ENCODE measurements around the gene ITPR1.
A peak's percentile ranks its signal among the peaks of the same experiment; 100 is the strongest.

Gene ITPR1

DNA sequence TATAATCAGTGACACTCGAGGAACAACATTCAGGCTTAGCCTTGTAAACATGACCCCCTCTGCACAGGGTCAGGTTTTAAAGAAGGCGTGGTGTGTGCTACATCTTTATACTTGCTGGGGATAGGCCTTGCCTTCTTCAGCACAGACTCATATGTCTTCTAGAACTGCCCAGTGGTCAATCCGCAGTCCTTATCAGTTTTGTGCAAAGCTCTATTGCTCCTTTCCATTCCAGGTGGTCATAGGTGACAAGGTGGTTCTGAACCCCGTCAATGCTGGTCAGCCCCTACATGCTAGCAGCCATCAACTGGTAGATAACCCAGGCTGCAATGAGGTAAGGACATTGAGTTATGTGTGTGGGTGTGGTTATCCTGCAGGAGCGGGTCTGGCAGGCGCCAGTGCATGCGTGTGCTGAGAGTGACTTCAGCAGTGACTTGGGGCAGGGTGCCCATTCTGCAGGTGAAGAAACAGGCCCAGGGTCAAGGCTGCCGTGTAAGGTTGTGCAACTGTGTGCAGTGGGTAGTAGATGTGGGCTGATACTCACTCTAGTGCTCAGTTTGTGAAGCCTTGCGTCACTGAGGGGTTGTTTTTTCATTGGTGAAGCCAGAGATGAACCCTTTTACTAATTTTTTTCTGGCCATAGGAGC is 150.9 kb downstream of the ITPR1 start:
- no peak for DNase-seq (ENCODE audit: low read depth)

GRCh38 chr3:4644951-4645350 is 151.8 kb downstream of the ITPR1 start:
- DNase-seq (ENCODE audit: low read depth) = peak; percentile 16

DNA sequence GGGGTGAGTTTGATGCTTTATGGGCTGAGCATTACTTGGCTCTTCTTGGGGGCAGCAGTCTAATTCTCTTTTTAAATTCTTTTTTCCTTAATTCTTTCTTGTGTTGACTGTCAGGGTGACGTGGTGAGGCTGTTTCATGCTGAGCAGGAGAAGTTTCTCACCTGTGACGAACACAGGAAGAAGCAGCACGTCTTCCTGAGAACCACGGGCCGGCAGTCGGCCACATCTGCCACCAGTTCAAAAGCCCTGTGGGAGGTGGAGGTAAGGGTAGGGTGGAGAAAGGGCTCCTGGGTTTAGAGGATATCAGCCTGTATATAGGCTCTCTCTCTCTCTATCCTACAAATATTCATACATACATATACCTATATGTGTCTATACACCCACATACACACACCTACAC is 152.3 kb downstream of the ITPR1 start:
- DNase-seq (ENCODE audit: low read depth) = no peak

DNA sequence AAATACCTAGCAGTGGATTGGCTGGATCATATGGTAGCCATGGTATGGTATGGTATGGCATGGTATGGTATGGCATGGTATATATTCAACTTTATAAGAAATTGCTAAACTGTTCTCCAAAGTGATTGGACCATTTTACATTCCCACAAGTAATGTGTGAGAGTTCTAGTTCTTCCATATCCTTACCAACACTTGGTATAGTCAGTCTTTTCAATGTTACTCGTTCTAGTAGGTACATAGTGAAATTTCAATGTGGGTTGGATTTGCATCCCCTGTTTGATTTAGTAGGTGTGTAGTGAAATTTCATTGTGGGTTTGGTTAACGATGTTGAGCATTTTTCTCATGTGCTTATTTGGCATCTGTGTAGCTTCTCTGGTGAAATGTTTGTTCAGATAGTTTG is 154.3 kb downstream of the ITPR1 start:
- no peak for DNase-seq (ENCODE audit: low read depth)

DNA sequence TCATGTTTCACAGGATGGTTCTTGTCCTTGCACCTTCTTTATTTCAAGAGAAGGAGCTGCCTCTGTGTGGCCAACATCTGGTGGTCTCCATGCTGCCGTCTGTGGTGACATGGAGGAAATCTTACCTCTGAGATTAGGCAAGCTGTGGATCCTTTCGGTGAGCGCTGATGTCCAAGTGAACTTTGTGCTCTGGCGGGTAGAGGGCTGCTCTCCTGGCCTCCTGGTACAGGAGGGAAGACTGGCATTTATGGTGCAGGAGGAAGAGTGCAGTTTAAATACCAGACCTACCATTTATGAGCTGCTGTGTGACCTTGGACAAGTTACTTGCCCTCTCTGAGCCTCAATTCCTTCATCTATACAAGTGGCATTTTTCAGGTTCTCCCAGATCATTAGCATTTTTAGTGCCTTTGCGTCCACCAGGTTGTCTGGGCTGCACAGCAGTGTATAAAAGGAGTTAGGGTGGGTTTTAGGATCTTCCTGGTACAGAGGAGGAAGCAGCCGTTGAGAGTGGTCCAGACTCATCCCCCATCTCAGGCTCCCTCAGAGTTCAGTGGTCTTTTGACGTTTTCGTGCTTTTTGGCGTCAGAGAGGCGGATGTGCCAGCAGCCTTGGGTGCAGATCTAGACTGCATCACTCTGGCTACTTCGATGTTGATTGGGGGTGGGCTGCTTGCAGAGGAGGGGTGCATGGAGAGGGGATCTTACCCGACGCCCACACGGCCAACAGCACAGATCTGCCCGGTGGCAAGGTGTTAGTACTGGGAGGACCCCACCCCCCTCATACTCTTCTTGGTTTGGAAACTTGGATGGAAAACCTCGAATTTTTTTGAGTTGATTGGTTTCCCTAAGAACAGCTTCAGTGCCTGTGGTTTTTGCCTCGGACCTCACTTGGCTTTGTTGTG is 162.2 kb downstream of the ITPR1 start:
- DNase-seq (ENCODE audit: low read depth) = no peak

- DNase-seq (ENCODE audit: low read depth) = peak; percentile 86
These were observed 162.9 kb downstream of the ITPR1 start for GRCh38 chr3:4656059-4656458.

GRCh38 chr3:4656626-4657328 is 163.6 kb downstream of the ITPR1 start:
- no peak for DNase-seq (ENCODE audit: low read depth)

DNA sequence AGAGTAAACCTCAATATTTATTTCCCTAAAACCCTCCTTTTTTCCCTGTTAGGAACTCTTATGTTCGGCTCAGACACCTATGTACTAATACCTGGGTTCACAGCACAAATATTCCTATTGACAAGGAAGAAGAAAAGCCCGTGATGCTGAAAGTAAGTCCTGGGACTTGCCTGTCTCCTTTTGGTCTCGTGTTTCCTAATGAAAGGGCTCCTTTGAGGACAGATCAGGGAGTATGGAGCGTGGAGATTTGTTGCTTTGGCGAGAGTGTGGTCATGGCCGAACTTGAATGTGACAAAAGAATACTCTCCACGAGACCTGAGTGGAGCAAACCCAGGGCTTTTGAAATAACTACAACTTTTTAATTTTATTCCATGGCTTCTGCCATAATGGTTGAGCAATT is 167.8 kb downstream of the ITPR1 start:
- no peak for DNase-seq (ENCODE audit: low read depth)

DNA sequence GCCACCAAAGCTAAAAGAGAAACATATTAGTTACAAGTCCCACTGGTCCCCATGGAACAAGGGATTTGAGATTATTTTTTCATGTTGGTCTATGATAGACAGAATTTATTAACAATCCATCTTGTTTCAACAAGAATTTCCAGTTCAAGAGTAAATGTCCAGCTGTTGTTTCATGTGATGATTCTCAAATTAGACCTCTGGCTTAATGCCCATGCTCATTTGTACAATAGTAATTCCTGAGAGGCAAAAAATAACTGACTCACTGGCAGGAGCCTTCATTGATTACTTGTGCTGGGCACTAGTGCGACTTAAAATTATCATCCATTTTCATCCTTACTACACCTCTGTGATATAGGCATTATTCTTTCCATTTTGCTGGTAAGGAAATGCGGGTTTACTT is 171.3 kb downstream of the ITPR1 start:
- no peak for DNase-seq (ENCODE audit: low read depth)

DNA sequence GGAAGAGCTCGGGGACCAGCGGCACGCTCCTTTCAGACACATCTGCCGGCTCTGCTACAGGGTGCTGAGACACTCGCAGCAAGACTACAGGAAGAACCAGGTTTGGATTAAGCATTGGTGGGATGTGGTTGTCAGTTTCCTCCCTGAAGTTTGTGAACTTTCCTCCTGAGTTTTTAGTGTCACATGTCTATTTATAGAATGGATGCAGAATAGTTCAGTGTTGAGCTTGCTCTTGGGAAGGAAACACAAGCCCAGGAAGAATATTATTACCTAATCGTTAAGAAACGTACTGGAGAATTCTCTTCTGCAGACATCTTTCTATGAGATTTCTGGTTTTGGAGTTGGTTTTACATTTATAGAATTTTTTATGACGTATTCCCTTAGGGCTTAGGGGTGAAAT is 172.0 kb downstream of the ITPR1 start:
- no peak for DNase-seq (ENCODE audit: low read depth)

- no peak for DNase-seq (ENCODE audit: low read depth)
These were observed 172.9 kb downstream of the ITPR1 start for GRCh38 chr3:4666071-4666470.

DNA sequence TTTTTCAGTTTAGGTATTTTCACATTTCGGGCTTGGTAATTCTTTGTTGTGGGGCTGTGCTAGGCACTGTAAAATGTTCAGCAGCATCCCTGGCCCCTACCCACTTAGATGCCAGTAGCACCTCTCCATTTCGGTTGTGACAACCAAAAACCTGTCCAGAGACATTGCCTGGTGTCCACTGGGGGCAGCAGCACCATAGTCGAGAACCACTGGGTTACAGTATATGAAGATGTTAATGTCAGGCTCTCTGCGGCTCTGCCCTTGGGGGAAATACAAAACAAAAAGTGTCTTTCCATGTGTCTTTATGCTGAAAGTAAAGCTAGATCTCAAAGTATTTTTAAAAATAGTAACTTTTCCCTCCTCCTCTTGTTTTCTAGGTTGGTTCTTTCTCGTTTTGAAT is 177.2 kb downstream of the ITPR1 start:
- peak; percentile 31 for DNase-seq (ENCODE audit: low read depth)

DNA sequence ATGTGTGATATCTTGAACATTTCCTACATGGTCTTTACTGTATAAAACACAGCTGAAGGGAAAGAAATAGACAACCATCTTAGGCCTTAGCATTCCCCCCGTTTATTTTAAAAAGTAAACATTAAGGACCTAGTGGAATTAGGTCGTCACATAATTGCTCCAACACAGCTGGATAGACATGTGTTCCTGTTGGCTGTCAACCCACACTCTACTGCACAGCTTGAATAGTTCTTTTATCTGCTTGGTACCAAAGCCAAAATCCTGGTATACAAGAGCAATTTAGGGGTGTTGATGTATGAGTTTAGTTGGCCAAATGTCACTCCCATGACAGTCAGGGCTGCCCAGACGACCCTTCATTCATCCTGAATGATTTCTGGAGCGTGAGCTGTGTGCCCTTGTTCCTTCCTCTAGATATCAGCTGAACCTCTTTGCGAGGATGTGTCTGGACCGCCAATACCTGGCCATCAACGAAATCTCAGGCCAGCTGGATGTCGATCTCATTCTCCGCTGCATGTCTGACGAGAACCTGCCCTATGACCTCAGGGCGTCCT is 179.7 kb downstream of the ITPR1 start:
- DNase-seq (ENCODE audit: low read depth) = no peak

DNA sequence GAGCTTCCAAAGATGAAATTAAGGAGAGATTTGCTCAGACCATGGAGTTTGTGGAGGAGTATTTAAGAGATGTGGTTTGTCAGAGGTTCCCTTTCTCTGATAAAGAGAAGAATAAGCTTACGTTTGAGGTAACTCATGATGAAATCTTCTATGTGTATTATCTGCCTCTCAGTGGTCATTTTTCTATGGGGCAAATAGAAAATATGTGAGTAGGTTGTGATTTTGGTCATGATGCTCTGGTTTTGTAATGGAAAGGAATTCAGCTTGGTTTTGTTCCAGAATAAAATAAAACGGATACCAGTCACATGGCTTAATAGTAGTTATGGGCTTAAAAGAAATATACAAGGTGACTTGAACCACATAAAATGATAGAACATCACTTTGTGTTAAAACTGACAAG is 181.1 kb downstream of the ITPR1 start:
- peak; percentile 88 for DNase-seq (ENCODE audit: low read depth)

DNA sequence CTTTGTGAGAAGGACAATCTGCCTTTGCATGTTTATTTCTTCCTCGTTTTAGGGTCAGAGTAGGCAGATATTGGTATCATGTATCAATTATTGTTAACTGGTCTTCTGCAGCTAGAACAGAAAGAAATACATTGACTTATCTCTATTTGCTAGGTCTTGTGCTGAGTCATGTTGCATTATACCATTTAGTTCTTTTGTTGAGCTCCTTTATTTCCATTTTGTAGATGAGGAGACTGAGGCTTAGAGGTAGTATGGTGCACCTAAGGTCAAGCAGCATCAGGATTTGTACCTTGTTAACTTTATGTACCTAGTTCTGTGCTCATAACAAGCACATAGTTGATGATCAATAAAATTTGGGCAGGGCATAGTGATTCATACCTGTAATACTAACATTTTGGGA is 182.6 kb downstream of the ITPR1 start:
- DNase-seq (ENCODE audit: low read depth) = no peak

GRCh38 chr3:4678320-4678719 is 185.2 kb downstream of the ITPR1 start:
- no peak for DNase-seq (ENCODE audit: low read depth)

GRCh38 chr3:4680227-4680691 is 187.1 kb downstream of the ITPR1 start:
- peak; percentile 55 for DNase-seq (ENCODE audit: low read depth)

DNA sequence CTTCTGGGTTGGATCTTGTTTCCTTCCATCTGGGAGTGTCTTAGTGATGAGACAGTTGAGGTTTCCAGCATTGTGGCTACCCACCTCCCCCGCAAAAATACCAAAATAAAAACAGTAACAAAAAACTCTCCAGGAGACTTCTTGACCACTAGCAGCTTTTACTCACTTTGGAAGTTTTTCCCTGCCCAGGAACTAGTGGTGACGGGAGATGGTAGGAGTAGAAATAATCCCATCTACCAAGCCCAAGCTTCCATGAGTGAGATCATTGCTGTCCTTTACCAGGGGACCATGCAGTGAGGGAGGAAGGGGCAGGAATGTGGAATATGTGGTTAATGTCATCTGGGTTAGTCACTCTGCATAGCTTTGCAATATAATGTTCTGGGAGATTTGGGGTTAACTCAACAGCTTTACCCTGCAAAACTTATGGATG is 187.7 kb downstream of the ITPR1 start:
- DNase-seq (ENCODE audit: low read depth) = peak; percentile 75

- peak; percentile 12 for DNase-seq (ENCODE audit: low read depth)
These were observed 188.2 kb downstream of the ITPR1 start for GRCh38 chr3:4681301-4681700.

DNA sequence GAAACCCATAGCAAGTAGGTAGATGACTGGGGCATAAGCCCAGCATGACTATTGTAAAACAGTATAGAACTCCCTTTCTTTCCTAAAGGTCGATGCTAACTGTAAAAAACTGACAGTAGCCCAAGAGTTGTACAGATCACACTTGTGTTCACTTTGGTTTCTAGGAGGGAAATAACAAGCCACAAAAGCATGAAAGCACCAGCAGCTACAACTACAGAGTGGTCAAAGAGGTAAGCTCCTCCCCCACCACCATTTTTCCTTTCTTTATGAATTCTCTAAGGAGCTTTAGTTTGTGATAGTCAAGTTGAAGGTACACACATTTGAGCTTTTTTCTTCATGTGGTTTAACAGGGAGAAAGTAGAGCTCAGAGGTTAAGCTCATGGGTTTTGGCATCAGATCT is 191.0 kb downstream of the ITPR1 start:
- DNase-seq (ENCODE audit: low read depth) = no peak

- no peak for DNase-seq (ENCODE audit: low read depth)
These were observed 191.8 kb downstream of the ITPR1 start for GRCh38 chr3:4684976-4685375.

DNA sequence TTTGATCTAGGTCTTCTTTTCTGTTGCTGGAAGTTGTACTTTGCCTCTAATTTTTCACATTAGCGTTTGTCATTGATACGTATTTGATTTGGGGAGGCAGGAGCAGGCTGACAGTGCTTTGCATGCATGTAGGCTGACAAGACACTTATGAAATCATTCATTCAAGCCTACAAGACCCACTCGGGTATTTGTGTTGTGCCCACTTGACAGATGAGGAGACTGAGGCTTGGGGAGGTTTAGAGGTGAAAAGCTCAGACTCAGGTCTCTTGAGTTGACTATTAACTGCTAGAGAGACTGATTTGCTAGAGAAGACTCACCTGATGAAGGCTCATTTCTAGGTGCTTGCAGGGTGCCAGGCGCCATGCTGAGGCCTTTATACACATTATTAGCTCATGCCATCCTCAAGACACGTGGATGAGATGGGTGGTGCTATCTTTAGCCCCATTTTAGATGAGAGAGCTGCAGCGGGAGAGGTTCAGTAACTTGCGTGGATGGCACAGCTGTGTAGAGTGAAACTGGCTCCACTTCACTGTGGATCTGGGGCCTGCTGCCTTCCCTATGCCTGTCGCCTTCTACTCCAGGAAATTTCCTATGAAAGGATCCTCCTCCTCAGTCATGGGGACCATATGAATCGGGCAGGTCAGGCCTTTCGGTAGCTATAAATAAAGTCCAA is 192.7 kb downstream of the ITPR1 start:
- no peak for DNase-seq (ENCODE audit: low read depth)
